K562 (cell line): Measurements from ENCODE around the gene EMID1. TPM values are rescaled to one million over a fixed set of nuclear protein-coding genes. Genes with fewer than 3 reads are reported as not detected.

Experiments
- ATAC-seq: fragments of 200-7000 bp; cut with Tn5 transposase; 3 replicates; pipeline ENCODE4 v1.9.1; 2020; ENCODE audit warnings: moderate library complexity
- BruUV-seq: library from RNA; stranded (reverse); fragments of 400-500 nt; replicated peaks from 2 replicates; lab custom pipeline; 2021; lab: Mats Ljungman, UMichigan
- CTCF ChIA-PET: fragments of 300-600 bp; formaldehyde crosslinking; extraction: SDS; loops from one replicate; lab custom pipeline; 2021; ENCODE audit warnings: low intra/inter-chr PET ratio; lab: Yijun Ruan, JAX
- POLR2A ChIA-PET: fragments of 300-600, 350-650 bp; sonication (Branson Sonifier 250); formaldehyde crosslinking; extraction: SDS; loops from one replicate; lab custom pipeline; 2021; ENCODE audit warnings: antibody characterized with exemption, inconsistent platforms; lab: Yijun Ruan, JAX
- DNase-seq, 4 experiments: peaks; one replicate each; pipeline versions ENCODE4 v3.0.0 to v3.0.0-alpha.2; 2011 to 2018; ENCODE audit warnings: low spot score in 3 of 4, mixed read lengths in 3 of 4; ENCODE audit errors: extremely low read depth in 1 of 4
- FAIRE-seq: peaks from 2 replicates; lab custom pipeline; 2011; peaks lifted over from hg19 to GRCh38; lab: Jason Lieb, UNC
- H2AFZ ChIP-seq: 2 replicates; pipeline ENCODE4 v1.6.0; 2011; ENCODE audit warnings: low read depth, low read length, control low read depth, inconsistent platforms
- H3K27ac ChIP-seq: fragments of 200-600 bp; 3 replicates; pipeline ENCODE4 v1.8.0; 2011; ENCODE audit warnings: low read depth, mild to moderate bottlenecking, control low read depth, inconsistent platforms, low read length, moderate library complexity, mixed read lengths; ENCODE audit errors: extremely low read depth
- H3K27me3 ChIP-seq, 2 experiments: fragments of 300-600 bp in 1 of 2; 2 replicates in 1 of 2; 3 replicates in 1 of 2; pipeline versions ENCODE4 v1.6.0 to v1.8.0; 2011; ENCODE audit warnings: inconsistent platforms in 2 of 2, low read length in 2 of 2, mild to moderate bottlenecking in 1 of 2, mixed read lengths in 1 of 2, moderate library complexity in 1 of 2; ENCODE audit not compliant: control insufficient read depth in 2 of 2, insufficient read depth in 2 of 2
- H3K36me3 ChIP-seq: fragments of 300-600 bp; 3 replicates; pipeline ENCODE4 v1.8.0; 2011; ENCODE audit warnings: mild to moderate bottlenecking, low read length, inconsistent platforms; ENCODE audit not compliant: control insufficient read depth, insufficient read depth
- H3K4me1 ChIP-seq, 2 experiments: fragments of 200-600 bp in 1 of 2; replicated peaks in 1 of 2; 2 replicates in 1 of 2; 3 replicates in 1 of 2; pipeline versions ENCODE4 v1.5.1 to v1.8.0; 2011; ENCODE audit warnings: inconsistent platforms in 2 of 2, low read length in 2 of 2, mild to moderate bottlenecking in 1 of 2, mixed read lengths in 1 of 2, moderate library complexity in 1 of 2; ENCODE audit not compliant: control insufficient read depth in 2 of 2, insufficient read depth in 2 of 2
- H3K4me2 ChIP-seq: 2 replicates; pipeline ENCODE4 v1.6.1; 2011; ENCODE audit warnings: low read length, control low read depth, inconsistent platforms, mixed read lengths; ENCODE audit not compliant: insufficient read depth
- H3K4me3 ChIP-seq: fragments of 200-600 bp; sonication (generic), shearing (Covaris generic); 2 replicates; pipeline ENCODE4 v1.5.1; 2016; ENCODE audit warnings: control low read depth, inconsistent platforms
- H3K79me2 ChIP-seq: fragments of 200-600 bp; 3 replicates; pipeline ENCODE4 v1.8.0; 2011; ENCODE audit warnings: low read length, inconsistent platforms; ENCODE audit not compliant: control insufficient read depth, insufficient read depth
- H3K9ac ChIP-seq, 2 experiments: 2 replicates each; pipeline versions ENCODE4 v1.6.0 to v1.6.1; 2011; ENCODE audit warnings: low read depth in 2 of 2, low read length in 2 of 2, control low read depth in 1 of 2, inconsistent platforms in 1 of 2, mild to moderate bottlenecking in 1 of 2, mixed read lengths in 1 of 2; ENCODE audit not compliant: insufficient read depth in 1 of 2
- H3K9me1 ChIP-seq: one replicate; pipeline ENCODE4 v1.6.0; 2011; ENCODE audit warnings: inconsistent platforms, mild to moderate bottlenecking, low read length, moderate library complexity; ENCODE audit not compliant: control insufficient read depth, insufficient read depth
- H3K9me3 ChIP-seq: replicated peaks from 2 replicates; pipeline ENCODE4 v1.5.1; 2011; ENCODE audit warnings: low read depth, low read length, inconsistent platforms; ENCODE audit not compliant: control insufficient read depth, insufficient read depth
- H4K20me1 ChIP-seq: replicated peaks from 2 replicates; pipeline ENCODE4 v1.6.1; 2011; ENCODE audit warnings: low read length, inconsistent platforms, mixed read lengths; ENCODE audit not compliant: control insufficient read depth, insufficient read depth
- ADNP ChIP-seq: fragments of 200-800 bp; sonication (Bioruptor generic); IDR thresholded peaks from 2 replicates; pipeline ENCODE4 v1.6.1; 2016; ENCODE audit warnings: missing genetic modification characterization, missing compliant biosample characterization
- CAMTA2 ChIP-seq: fragments of 250-450 bp; sonication (Bioruptor Pico); conservative IDR thresholded peaks from 2 replicates; pipeline ENCODE4 v1.5.1; 2022
- GTF2A2 ChIP-seq: IDR thresholded peaks from 2 replicates; pipeline ENCODE4 v1.6.1; 2016; ENCODE audit warnings: mild to moderate bottlenecking, missing genetic modification characterization, missing compliant biosample characterization
- HMG20A ChIP-seq: fragments of 450-650 bp; formaldehyde crosslinking; conservative IDR thresholded peaks from 2 replicates; pipeline ENCODE4 v1.4.0; 2020; ENCODE audit warnings: mild to moderate bottlenecking, mixed read lengths
- HNRNPL ChIP-seq: fragments of 200-400 bp; formaldehyde crosslinking; IDR thresholded peaks from 2 replicates; pipeline ENCODE4 v1.6.1; 2017; ENCODE audit warnings: low read depth, mild to moderate bottlenecking, low read length
- LEF1 ChIP-seq: fragments of 450-650 bp; IDR thresholded peaks from 2 replicates; pipeline ENCODE4 v1.6.1; 2016; ENCODE audit warnings: mild to moderate bottlenecking
- NCOA4 ChIP-seq: fragments of 450-650 bp; IDR thresholded peaks from 2 replicates; pipeline ENCODE4 v1.6.1; 2018; ENCODE audit warnings: mild to moderate bottlenecking; ENCODE audit not compliant: partially characterized antibody
- NELFE ChIP-seq: IDR thresholded peaks from 2 replicates; pipeline ENCODE4 v1.6.1; 2011; ENCODE audit warnings: mild to moderate bottlenecking; ENCODE audit not compliant: insufficient read depth, insufficient read length
- NFIC ChIP-seq: fragments of 450-650 bp; IDR thresholded peaks from 2 replicates; pipeline ENCODE4 v1.6.1; 2017; ENCODE audit warnings: mild to moderate bottlenecking, inconsistent platforms
- RBM25 ChIP-seq: fragments of 200-400 bp; formaldehyde crosslinking; IDR thresholded peaks from 2 replicates; pipeline ENCODE4 v1.6.1; 2018; ENCODE audit warnings: low read length, low read depth, moderate library complexity; ENCODE audit not compliant: severe bottlenecking
- SMARCC2 ChIP-seq: fragments of 450-650 bp; IDR thresholded peaks from 2 replicates; pipeline ENCODE4 v1.6.1; 2017; ENCODE audit warnings: antibody characterized with exemption, moderate library complexity, mild to moderate bottlenecking, low read depth
- SPI1 ChIP-seq: IDR thresholded peaks from 2 replicates; pipeline ENCODE4 v1.6.1; 2011; ENCODE audit warnings: low read depth, low read length, control low read depth, borderline replicate concordance
- ZBTB9 ChIP-seq: fragments of 450-650 bp; formaldehyde crosslinking; IDR thresholded peaks from 2 replicates; pipeline ENCODE4 v1.4.0; 2020; ENCODE audit warnings: mild to moderate bottlenecking, moderate library complexity
- ZFX ChIP-seq: sonication (generic); formaldehyde crosslinking; IDR thresholded peaks from 2 replicates; pipeline ENCODE4 v1.8.0; 2022; ENCODE audit warnings: mild to moderate bottlenecking, missing genetic modification reagents, moderate library complexity
- ZNF146 ChIP-seq: IDR thresholded peaks from one replicate; pipeline ENCODE4 v1.6.1; 2018; ENCODE audit warnings: missing compliant biosample characterization; ENCODE audit not compliant: unreplicated experiment
- WGBS: fragments of 100-300 bp; shearing (Covaris generic); methylation state at CpG from one replicate; pipeline ENCODE4 v1.1.6; 2016; ENCODE audit warnings: low coverage, mixed read lengths; ENCODE audit not compliant: insufficient coverage; ENCODE audit errors: missing lambda C conversion rate; 5-methylcytosine and 5-hydroxymethylcytosine counted together
- in situ Hi-C: fragments of 300-500 bp; cut with MboI; formaldehyde crosslinking; loops from 4 replicates; pipeline ENCODE4 v1.15.0; 2018; ENCODE audit warnings: inconsistent platforms, mixed read lengths
- intact Hi-C: fragments of 100-400 bp; cut with micrococcal nuclease; formaldehyde crosslinking; loops from 2 replicates; pipeline ENCODE4 v1.14.2; 2022
- polyA plus RNA-seq, 8 experiments: library from polyadenylated mRNA; depleted of rRNA in 4 of 8; stranded (reverse) in 5 of 8; unstranded in 3 of 8; fragments of >200 nt; fragmentation: Nextera tagmentation in 2 of 8; fragmentation: Illumina TruSeq in 1 of 8; extraction: Ambion mirVana in 2 of 8; extraction: Trizol in 1 of 8; gene quantifications; 2 replicates each; pipeline versions ENCODE4 v1.2.1 to v1.2.3, GENCODE V29; 2011 to 2014; ENCODE audit warnings: inconsistent platforms in 1 of 8, missing spikeins in 1 of 8
- total RNA-seq, 7 experiments: library from RNA; depleted of rRNA in 6 of 7; stranded (reverse); fragments of >200 nt in 6 of 7; fragmentation: Illumina TruSeq in 2 of 7; extraction: Trizol in 2 of 7; gene quantifications; 2 replicates each; pipeline versions ENCODE4 v1.2.1 to v1.2.3, GENCODE V29; 2011 to 2021; ENCODE audit warnings: low replicate concordance in 1 of 7
- TF ChIP-seq, protein P1 (sequence below): sonication (generic); formaldehyde crosslinking; IDR thresholded peaks from 2 replicates; pipeline ENCODE4 v1.8.1; 2022; ENCODE audit warnings: missing genetic modification reagents

EMID1 gene
- total and polyA plus RNA-seq, 9 of the 15 experiments (the other 6 are each of a cell fraction or from before 2014, with no cell fraction given) = 0.15 to 7.2 (median 2.7) TPM

- intact Hi-C loops = no loop called here
- ATAC-seq = no peak
- H2AFZ ChIP-seq = no peak overlapping the region
- H3K4me3 ChIP-seq = no peak overlapping the region
- in situ Hi-C loops = loop anchor here (10.0 kb wide), 1 partner anchor 399 kb away; no protein-coding TSS in a partner anchor
- no peaks in the 10 kb centered on the region for H3K27me3 ChIP-seq
- peak in 1 of 4 experiments; percentile 1 for DNase-seq
- H3K79me2 ChIP-seq = no peaks in the 10 kb centered on the region
- no peaks in the 10 kb centered on the region for H4K20me1 ChIP-seq
- BruUV-seq = no TSS peak
- TF ChIP-seq ADNP (no peak), RBM25 (no peak), HMG20A (CRISPR knock-in tag) (no peak), ZFX (CRISPR knock-in tag) (no peak), NCOA4 (no peak), SMARCC2 (no peak), CAMTA2 (no peak), ZNF146 (CRISPR knock-in tag) (no peak), NELFE (no peak), ZBTB9 (CRISPR knock-in tag) (no peak), LEF1 (no peak), SPI1 (no peak), GTF2A2 (tag) (no peak), HNRNPL (no peak), NFIC (no peak)
- TF ChIP-seq, protein P1, sequence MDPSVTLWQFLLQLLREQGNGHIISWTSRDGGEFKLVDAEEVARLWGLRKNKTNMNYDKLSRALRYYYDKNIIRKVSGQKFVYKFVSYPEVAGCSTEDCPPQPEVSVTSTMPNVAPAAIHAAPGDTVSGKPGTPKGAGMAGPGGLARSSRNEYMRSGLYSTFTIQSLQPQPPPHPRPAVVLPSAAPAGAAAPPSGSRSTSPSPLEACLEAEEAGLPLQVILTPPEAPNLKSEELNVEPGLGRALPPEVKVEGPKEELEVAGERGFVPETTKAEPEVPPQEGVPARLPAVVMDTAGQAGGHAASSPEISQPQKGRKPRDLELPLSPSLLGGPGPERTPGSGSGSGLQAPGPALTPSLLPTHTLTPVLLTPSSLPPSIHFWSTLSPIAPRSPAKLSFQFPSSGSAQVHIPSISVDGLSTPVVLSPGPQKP = no peak
- H3K36me3 ChIP-seq = no peaks in the 10 kb centered on the region
- peaks cover 0 to 16% of the 10 kb centered on the region in 2 experiments; a peak in 2 of 5 replicates for H3K4me1 ChIP-seq
- no peak overlapping the region for H3K27ac ChIP-seq
- no peak overlapping the region for H3K4me2 ChIP-seq
- no peaks in the 10 kb centered on the region for H3K9me3 ChIP-seq
- POLR2A ChIA-PET = interaction anchor here (1.6 kb wide), 1 partner anchor 11 kb away, joined by 3 read pairs; no protein-coding TSS in a partner anchor
- no CpG with 5 or more reads among the region's 4 CpGs for WGBS
- FAIRE-seq = no peak
- CTCF ChIA-PET = no interaction called here
- H3K9me1 ChIP-seq = no peaks in the 10 kb centered on the region
- no peak overlapping the region for H3K9ac ChIP-seq
Measured at GRCh38 chr22:29254286-29254660, 48.6 kb downstream of the EMID1 start.
